NK-92 (cell line): ENCODE data around the gene ZNF804A.

Source experiments
- DNase-seq: peaks from one replicate; lab custom pipeline; 2025; ENCODE audit not compliant: unreplicated experiment; lab: John Stamatoyannopoulos, UW

Gene ZNF804A

DNA sequence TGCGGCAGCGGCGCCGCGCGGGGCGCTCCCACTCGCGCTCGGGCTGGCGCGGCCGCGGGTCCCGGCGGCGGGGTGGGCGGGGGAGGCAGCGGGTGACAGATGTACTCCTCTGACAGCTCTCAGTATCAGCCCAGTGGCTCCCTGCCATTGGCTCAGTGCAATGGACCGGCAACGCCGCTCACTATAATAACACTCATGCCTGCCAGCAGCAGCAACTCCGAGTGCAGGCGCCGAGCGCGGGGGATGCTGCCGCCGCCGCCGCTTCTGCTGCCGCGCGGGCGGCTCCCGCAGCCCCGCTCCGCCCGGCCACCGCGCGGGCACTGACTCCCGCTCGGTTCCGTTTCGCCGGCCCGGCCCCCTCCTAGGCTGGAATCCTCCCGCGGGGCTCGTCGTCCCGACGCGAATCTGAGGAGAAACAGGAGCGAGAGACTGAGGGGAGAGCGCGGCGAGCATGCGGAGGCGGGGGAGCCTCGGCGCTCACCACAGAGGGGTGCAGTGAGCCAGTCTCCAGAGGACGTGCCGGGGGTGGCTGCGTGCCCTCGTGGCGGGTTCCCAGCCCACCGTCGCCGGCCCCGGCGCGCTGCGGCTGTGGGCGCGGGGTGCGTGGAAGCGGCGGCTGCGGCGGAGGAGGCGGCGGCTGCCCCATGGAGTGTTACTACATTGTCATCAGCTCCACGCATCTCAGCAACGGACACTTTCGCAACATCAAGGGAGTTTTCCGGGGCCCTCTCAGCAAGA is at the start of gene ZNF804A:
TSS of gene ZNF804A (plus strand) at position 214 of the 738 bp plus-strand sequence. CDS start at position 645, 431 bp downstream.
- DNase-seq: no peak

DNA sequence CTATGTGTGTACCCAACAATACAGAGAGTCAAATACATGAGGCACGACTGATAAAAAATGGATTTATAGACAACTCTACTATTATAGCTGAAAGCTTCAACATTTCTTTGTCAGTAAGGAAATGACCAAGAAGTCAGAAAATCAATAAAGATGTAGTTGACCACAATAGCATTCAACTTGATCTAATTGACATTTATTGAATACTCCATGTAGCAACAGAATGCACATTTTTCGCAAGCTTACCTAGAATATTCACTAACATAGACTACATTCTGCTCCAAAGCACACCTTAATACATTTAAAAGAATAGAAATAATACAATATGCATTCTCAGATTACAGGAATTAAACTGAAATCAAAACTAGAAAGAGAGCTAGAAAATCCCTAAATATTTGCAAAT is 49.2 kb upstream of the ZNF804A start:
- no peak for DNase-seq

DNA sequence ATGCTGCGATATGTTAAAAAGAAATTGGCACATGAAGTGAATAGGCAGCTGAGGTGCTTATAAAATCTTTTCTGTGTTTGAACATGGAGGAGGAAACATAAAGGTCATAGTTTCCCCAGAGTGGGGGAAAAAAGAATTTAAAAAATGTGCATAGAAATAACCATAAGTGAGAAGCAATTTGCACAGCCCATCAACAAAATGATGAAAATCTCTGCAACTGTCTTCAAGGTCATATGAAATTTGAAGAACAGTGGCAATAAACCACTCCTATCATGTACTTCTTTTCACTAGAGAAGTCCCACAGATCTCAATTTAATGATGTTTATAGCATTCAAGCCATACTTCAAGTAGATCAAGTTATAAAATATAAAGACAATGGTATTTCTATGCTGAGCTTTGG is 46.7 kb upstream of the ZNF804A start:
- no peak for DNase-seq

DNA sequence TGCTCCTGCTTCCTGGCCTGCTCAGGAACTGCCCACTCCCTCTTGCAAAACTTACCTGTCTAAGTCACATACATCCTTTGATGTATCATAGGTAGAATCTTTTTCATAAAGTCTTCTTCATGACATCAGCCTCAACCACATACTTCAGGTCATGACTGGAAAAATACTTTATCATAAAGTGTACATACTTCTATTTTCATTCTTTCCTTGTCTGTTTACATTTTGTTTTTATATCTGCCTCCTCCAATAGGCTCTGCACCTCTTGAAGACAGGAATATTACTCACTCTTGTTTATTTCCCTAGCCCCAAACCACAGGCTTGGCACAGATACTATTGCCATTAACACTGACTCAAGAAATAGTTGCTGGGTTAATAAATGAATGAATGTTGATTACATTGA is 43.6 kb upstream of the ZNF804A start:
- DNase-seq: no peak

DNA sequence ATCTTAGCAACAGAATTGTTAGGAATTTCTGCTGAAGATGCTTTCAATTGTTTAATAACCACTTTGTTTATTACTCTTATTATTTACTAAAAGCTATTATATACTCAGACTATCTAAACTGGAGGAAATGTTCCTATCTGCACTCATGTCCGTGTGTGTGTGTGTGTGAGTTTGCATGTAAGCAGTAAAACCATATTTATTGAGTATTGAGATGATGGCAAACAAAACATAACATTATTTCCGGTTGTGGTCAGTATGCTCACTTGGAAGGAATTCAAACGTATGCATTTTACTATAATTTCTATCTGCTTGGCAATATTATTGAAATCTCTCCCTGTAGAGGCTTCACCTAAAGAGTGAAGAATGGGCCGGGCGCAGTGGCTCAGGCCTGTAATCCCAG is 43.0 kb upstream of the ZNF804A start:
- no peak for DNase-seq

DNA sequence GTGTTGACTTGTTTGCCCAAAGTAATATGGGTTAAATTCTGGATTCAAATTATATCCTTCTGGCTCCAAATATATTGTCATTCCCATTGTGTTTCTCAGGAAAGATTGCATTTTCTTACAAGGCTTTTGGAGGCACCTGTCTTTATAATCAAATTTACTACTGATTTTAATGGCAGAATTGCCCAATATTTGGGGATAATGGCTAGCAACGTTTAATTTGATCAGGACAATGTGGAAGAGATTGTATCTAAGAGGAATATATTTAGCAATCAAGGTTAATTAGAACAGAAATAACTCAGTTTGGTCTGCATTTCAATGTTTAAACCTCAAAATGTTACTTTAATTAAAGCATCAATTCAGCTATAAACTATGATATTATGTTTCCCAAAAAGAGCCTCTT is 41.7 kb upstream of the ZNF804A start:
- DNase-seq: no peak

DNA sequence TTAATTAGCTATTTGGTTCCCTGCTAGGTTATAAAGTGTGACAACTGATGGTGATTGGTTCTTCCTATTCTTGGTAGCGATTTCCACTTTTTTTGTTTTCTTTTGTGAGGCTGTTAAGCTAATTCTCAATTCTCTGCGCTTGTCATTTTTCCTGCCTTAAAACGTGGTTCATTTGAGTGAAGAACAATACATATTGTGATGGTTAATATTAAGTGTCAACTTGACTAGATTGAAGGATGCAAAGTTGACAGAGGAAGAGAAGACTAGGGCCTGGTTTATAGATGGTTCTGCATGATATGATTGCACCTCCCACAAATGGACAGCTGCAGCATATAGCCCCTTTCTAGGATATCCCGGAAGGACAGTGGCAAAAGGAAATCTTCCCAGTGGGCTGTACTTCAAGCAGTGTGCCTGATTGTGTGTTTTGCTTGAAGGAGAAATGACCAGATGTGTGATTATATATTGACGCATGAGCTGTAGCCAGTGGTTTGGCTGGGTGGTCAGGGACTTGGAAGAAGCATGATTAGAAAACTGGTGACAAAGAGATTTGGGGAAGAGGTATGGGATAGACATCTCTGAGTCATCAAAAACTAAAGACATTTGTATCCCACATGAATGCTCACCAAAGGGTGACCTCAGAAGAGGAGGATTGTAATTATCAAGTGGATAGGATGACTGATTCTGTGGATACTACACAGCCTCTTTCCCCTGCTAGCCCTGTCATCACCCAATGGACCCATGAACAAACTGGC is 39.4 kb upstream of the ZNF804A start:
- DNase-seq: no peak

DNA sequence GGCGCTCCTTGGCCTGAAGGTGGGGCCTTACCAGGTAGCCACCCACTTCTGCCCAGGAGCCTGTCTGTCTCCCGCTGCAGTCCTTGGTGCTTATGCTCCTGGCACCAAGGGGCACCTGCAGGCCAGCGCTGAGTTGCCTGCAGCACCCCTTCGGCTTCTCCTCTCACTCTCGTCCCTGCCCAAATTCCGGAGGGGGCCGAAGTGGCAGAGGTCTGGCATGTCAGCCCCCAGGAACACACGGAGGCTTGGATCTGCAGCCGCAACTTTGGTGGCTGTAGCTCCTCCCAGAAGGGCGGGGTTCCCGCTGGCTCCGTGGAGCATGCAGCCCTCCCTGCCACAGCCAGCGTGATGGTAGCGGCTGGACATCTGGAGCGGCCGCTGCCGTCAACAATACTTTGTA is 37.7 kb upstream of the ZNF804A start:
- no peak for DNase-seq

DNA sequence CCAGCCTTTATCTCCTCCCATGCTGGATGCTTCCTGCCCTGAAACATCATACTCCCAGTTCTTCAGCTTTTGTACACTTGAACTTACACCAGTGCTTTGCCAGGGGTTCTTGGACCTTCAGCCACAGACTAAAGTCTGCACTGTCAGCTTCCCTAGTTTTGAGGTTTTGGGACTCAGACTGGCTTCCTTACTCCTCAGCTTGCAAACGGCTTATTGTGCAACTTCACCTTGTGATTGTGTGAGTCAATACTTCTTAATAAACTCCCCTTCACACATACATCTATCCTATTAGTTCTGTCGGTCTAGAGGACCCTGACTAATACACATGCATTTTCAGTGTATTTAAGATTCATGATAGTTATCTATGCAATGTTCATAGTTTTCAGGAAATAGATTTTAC is 35.8 kb upstream of the ZNF804A start:
- no peak for DNase-seq

DNA sequence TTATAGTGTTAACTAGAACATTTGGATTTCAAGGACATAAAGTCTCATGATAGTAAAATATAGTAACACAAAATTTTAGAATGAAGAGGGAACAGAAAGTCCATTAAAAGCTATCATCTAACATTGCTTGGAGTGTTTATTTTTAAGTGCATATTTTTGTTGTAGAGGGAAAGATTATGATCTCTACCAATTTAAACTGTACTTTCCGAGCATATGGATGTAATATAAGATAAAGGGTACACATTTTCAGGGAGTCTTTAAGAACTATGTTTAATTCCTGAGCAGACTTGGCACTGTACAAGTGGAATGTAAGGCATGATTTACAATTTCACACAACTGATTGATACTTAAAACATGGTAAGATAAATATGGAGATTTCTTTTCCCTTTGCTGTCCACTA is 34.2 kb upstream of the ZNF804A start:
- no peak for DNase-seq

DNA sequence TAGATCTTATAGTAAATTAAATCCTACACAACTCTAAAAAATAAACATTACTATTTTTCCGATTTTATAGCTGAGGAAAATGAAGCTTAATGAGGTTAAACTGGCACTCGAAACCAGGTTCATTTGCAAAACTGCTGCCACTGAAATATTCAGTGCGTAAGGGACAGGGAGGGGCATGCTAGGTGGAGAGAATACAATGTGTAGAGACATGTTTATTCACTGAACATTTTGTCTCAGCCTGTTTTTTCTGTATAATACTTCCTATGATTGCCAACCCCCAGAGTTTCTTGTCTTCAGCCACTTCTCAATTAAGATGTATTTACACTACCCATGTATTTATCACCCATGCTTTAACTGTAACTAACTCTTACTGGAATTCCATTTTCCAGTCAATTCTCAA is 31.6 kb upstream of the ZNF804A start:
- DNase-seq: no peak

DNA sequence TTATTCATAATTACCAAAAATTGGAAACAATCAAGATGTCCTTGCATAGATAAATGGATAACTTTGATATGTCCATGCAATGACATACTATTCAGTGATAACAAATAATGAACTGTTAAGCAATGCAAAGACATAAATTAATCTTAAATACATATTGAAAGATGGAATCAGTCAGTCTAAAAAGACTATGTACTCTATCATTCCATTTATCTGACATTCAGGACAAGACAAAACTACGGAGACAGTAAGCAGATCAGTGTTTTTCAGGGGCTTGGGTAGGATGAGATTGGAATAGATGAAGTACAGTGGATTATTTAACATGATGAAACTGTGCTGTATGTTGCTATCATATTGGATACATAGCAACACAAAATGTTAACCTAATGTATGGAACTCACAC is 21.3 kb upstream of the ZNF804A start:
- DNase-seq: no peak

DNA sequence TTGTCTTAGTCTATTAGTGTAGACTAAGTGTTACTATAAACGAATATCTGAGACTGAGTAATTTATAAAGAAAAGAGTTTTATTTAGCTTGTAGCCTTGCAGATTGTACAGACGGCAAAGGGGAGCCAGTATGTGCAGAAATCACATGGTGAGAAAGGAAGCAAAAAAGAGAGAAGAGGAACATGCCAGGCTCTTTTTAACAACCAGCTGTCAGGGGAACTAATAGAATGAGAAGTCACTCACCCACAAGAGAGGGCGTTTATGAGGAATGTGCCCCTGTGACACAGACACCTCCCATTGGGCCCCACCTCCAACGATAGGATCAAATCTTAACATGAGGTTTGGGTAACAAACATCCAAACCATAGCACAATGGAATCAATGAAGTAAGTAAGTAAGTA is 20.6 kb upstream of the ZNF804A start:
- DNase-seq: no peak

DNA sequence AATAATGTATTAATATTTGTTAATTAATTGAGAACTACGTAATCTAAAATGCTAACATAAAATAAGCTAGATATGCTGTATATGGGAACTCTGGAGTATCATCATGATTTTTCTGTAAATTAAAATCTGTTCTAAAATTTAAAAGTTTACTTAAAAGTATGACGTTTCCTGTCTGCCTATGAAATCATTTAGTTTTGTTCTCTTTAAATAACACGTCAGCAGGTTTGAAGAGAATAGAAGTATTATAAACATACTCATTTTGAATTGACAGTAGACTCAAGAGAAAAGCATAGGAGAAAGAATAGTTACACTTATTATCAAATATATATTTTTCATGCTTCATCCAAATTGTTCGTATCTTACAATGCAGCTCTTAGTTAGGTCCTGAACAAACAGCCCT is 19.1 kb upstream of the ZNF804A start:
- DNase-seq: no peak

DNA sequence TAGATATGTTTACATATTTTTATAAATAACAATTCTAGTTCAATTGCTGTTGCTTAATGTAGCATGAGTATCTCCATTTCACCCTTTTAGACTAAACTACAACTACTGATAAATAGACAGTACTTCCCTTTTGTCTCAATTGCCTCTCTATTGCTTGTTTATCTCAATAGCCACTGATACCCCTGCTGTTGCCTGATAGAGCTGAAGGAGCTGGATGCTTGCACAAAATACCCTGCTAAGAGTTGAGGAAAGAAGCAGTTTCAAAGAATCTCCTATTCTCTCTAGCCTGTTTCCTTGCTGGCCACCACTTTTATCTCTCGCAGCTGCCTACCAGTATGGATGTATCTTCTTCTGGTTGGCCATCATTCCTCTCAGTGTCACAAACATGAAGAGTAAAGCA is 16.9 kb upstream of the ZNF804A start:
- no peak for DNase-seq

DNA sequence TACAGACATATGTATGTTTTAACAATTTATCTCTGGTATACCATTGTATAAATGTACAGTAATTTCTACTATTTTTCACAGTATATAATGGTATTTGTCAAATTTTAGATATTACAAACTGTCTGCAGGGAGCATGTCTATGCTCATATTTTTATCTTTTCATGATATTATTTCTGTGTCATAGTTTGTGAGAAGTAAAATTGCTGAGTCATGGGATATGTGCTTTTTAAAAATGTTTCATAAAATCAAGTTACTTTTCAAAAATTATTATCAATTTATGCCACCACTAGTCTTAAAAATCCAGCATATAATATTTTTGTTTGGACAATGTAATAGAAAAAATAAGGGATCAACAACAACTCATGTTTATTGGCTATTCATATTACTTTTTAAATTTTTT is 9.1 kb upstream of the ZNF804A start:
- DNase-seq: no peak

DNA sequence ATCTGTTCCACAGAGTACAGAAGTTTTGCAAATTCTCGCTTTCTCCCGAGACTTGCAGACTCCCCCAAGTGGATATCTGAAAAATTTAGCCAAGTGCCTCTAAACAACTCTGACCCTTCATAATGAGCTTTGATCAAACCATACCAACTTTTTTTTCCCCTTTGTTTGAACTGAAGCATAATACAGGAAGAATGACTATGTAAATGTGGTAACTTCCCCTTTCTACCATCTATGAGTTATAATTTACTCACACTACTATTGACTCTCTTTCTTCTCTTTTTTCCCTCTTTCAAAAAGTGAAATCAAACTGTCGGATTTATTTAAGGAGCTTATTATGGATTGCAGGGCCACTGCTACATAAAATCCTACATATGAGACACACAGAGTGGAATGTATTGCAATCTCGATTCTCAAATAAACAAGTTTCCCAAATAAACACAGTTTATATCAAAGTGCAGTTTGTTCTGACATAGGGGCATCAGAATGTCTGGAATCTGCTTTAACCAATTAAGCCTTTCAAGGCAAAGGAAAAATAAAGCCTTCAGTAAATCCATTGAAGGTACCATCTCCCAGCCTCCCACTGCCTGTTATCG is 1.4 kb upstream of the ZNF804A start:
- DNase-seq: no peak

DNA sequence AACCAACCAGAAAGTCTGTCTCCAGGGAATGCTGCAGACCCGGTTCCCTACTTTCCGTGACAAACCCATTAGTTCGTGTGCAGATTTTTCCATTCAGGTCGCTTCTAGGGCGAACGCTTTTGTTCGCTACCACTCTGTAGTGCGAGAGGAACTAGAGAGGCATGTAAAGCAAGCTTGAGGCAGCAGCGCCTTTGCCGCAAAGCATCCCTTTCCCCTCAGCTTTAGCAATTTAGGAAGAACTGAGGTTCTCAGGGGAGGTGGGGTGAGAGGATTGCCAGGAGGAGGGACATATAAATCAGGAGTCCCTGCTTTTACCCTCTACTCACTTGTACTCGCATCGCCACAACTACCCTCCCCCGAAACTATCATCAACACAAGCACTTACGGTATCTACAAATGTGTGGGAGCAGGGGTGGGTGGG is 748 bp upstream of the ZNF804A start:
- no peak for DNase-seq

DNA sequence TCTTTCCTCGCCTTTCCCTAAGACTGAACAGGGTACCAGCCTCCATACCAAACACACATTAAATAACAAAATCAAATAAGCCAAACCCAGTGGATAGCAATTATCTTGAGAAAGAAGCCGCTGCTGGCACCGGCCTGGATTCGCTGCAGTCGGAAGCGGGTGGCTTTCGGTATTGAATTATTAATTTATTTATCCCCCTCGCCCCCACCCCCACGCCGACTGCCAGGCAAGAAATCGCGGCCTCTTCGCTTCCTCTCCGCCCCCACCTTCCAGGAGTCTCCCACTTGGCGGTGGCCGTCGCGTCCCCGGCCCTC is 370 bp upstream of the ZNF804A start:
- no peak for DNase-seq

DNA sequence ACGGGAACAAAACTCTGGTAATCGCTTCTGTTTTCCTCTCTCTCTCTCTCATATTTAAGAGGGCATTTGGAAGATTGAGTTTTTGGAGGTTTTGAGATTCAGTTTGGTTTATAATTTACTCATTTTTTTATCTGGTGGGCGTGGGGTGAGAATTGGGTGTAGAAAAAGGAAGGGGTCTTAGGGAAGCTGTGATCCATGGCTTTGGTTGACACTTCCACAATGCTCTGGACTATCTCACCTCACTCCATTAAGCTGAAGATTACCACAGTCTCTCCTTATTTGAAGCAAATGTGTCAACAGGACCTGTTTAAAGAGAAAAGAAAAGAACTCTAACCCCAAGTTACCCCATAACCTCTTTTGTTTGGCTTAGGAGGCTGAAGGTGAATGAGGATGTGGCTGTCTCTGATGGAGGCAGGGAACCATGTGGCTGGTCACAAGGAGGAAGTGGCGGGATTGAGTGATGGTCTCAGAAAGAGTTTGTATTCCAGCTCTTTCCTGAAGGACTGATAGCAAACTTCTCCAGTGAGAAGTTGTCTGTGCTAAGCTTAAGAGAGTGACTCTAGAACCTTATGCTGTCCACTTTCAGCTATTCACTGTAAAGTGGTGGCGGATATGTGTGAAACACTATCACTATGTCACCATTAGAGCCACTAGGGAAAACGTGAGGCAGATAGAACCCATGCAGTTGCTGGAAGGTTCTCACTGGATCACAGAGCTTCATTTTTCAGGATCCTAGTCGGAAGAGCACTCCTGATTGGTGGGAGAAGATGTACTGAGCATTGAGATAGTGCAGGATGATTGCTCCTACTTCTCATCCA is 934 bp downstream of the ZNF804A start:
- no peak for DNase-seq

DNA sequence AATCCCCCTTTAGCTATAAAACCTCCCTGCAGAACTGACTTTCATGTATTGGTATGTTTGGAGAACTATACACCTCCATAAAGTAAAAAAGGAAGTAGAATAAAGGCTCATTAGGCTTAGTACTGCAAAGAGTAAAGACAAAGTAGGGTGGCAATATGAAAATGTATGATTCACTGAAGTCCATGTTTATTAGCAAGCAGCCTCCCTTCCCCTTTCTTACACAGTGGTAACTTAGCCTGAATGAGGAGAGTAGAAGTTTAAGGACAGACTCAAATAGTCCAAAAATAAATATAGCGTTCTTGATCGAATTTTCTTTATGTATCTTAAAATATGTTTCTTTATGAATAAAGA is 1.5 kb downstream of the ZNF804A start:
- no peak for DNase-seq

DNA sequence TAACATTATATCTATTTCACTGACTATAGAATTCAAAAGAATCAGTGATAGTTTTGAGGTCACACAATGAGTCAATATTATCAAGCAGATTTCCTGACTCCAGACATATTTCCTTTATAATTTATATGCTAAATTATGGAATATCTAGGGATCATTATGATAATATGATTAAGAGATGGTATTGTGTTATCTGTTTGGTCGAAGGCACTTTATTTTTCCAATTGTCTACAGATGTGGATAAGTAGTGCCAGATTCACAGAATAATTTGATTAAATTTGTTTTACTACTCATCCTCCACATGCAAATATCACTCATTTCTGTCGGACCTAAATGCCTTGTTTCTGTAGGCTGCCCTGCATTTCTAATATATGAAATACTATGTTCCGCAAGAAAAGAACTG is 4.4 kb downstream of the ZNF804A start:
- DNase-seq: no peak
